HepG2 (cell line): ENCODE results near the gene SEMA6B.

ENCODE experiments used
- GLI4 ChIP-seq: sonication (generic); formaldehyde crosslinking; IDR thresholded peaks from 2 replicates; pipeline ENCODE4 v1.5.1; 2020; ENCODE audit warnings: missing genetic modification reagents, mild to moderate bottlenecking, moderate library complexity, borderline replicate concordance
- POLR2AphosphoS2 ChIP-seq: IDR thresholded peaks from 2 replicates; pipeline ENCODE4 v1.6.1; 2011; ENCODE audit warnings: low read depth, low read length, improper control_type of control experiment
- RAD21 ChIP-seq: fragments of 450-650 bp; formaldehyde crosslinking; IDR thresholded peaks from 2 replicates; pipeline ENCODE4 v1.5.0; 2020; ENCODE audit warnings: mild to moderate bottlenecking
- SIN3A ChIP-seq: IDR thresholded peaks from 2 replicates; pipeline ENCODE4 v1.6.1; 2011; ENCODE audit warnings: low read depth, mild to moderate bottlenecking, control low read depth, low read length, borderline replicate concordance
- TAF1 ChIP-seq: sonication (generic); formaldehyde crosslinking; IDR thresholded peaks from 2 replicates; pipeline ENCODE4 v1.4.0; 2020; ENCODE audit warnings: missing genetic modification reagents
- YY1 ChIP-seq: IDR thresholded peaks from 2 replicates; pipeline ENCODE4 v1.6.1; 2011; ENCODE audit warnings: low read length, low read depth, moderate library complexity, mild to moderate bottlenecking; ENCODE audit not compliant: insufficient read depth, insufficient replicate concordance
- TF ChIP-seq, protein P1 (sequence below): sonication (generic); formaldehyde crosslinking; IDR thresholded peaks from 2 replicates; pipeline ENCODE4 v1.5.0; 2020; ENCODE audit warnings: mild to moderate bottlenecking, missing genetic modification reagents, moderate library complexity
- TF ChIP-seq, protein P2 (sequence below), 2 experiments: sonication (generic) in 1 of 2; formaldehyde crosslinking in 1 of 2; IDR thresholded peaks; 2 replicates each; pipeline versions ENCODE4 v1.5.1 to v1.6.1; 2011 to 2020; ENCODE audit warnings: borderline replicate concordance in 1 of 2, low read depth in 1 of 2, low read length in 1 of 2, mild to moderate bottlenecking in 1 of 2, missing genetic modification reagents in 1 of 2, moderate library complexity in 1 of 2

DNA sequence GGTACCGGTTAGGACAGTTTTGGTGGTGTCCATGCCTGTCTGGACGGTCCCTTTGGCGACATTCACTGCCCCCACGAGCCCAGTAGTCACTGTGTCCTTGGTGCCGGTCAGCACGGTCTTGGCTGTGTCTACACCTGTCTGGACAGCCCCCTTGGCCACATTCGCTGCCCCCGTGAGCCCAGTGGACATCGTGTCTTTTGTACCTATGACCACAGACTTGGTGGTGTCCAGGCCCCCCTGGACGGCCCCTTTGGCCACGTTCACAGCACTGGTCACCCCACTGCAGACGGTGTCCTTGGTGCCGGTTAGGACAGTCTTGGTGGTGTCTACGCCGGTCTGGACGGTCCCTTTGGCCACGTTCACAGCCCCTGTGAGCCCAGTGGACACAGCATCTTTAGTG, 47.4 kb downstream of the SEMA6B start:
- TF ChIP-seq, protein P1, sequence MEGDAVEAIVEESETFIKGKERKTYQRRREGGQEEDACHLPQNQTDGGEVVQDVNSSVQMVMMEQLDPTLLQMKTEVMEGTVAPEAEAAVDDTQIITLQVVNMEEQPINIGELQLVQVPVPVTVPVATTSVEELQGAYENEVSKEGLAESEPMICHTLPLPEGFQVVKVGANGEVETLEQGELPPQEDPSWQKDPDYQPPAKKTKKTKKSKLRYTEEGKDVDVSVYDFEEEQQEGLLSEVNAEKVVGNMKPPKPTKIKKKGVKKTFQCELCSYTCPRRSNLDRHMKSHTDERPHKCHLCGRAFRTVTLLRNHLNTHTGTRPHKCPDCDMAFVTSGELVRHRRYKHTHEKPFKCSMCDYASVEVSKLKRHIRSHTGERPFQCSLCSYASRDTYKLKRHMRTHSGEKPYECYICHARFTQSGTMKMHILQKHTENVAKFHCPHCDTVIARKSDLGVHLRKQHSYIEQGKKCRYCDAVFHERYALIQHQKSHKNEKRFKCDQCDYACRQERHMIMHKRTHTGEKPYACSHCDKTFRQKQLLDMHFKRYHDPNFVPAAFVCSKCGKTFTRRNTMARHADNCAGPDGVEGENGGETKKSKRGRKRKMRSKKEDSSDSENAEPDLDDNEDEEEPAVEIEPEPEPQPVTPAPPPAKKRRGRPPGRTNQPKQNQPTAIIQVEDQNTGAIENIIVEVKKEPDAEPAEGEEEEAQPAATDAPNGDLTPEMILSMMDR (CRISPR knock-in tag) = no peak
- no peak for TF ChIP-seq TAF1
- no peak for TF ChIP-seq POLR2AphosphoS2
- TF ChIP-seq YY1 = no peak
- no peak for TF ChIP-seq GLI4 (CRISPR knock-in tag)
- TF ChIP-seq SIN3A = no peak
- TF ChIP-seq RAD21 = no peak
- TF ChIP-seq, protein P2, sequence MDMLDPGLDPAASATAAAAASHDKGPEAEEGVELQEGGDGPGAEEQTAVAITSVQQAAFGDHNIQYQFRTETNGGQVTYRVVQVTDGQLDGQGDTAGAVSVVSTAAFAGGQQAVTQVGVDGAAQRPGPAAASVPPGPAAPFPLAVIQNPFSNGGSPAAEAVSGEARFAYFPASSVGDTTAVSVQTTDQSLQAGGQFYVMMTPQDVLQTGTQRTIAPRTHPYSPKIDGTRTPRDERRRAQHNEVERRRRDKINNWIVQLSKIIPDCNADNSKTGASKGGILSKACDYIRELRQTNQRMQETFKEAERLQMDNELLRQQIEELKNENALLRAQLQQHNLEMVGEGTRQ (IDR thresholded peaks at IDR 0.05; ENCODE audit: low read depth, low read length) = no peak
- TF ChIP-seq, protein P2 (CRISPR knock-in tag; IDR thresholded peaks at IDR 0.05; ENCODE audit: borderline replicate concordance) = no peak
